HG03108 (cell line): ENCODE measurements around the gene TAT.
"Not testable (repeated sequence)": the region's sequence is repeated elsewhere in the genome, so short reads cannot be mapped to it uniquely, and the experiment has no call there.

Source experiments
- ATAC-seq: cut with Tn5 transposase; IDR thresholded peaks from one replicate; pipeline ENCODE4 v1.9.1; 2021; ENCODE audit warnings: moderate library complexity; ENCODE audit not compliant: unreplicated experiment

The TAT gene

DNA sequence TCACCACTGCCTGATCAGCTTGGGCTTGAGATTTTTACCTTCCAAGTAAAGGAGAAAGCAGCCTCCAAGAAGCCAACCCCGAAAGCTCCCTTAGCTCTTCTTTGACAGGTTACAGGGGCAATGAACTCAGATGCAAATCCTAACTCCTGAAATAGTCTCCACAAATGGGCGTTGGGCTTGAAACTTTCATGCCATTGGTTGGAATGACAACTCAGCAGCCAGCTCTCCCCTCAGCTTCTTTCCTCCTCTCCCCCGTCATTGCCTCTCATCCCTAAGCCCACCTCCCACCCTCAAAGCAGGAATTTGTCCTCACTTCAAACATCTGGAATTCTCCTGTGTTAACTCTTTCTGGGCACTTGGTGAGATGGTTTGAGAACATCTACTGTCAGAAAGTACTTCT lies at the start of gene TAT:
TSS of gene TAT (minus strand) at position 122 of the 400 bp plus-strand sequence. CDS start 677 bp downstream, outside the sequence.
- no peak for ATAC-seq

DNA sequence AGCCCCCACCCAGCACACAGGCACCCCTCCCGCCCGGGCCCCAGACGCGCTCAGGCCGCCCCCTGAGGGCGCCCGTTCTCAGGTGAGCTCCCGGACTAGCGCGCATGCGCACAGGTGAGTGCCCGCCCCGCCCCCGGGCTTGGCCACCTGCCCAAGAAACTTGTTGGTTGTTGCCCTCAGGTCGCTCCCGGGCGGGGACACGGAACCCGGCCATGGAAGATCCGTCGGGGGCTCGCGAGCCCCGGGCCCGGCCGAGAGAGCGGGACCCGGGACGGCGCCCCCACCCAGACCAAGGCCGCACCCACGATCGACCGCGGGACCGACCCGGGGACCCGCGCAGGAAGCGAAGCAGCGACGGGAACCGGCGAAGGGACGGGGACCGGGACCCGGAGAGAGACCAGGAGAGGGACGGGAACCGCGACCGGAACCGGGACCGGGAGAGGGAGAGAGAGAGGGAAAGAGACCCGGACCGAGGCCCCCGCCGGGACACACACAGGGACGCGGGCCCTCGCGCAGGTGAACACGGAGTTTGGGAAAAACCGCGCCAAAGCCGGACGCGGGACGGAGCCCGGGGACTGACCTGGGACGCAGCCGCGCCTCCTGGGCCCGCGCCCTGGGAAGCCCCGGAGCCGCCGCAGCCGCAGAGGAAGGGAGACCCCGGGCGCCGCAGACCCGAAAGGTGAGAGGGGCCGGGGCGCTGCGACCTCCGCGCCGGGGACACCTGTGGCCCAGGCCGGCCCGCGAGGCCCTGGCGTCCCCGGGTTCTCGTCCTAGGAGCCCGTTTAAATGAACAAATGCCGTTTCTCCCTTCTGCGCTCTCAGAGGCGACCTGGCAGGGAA lies 49.3 kb upstream of the TAT start, which contains the start of gene MARVELD3:
TSS of gene MARVELD3 (plus strand) at position 167 of the 840 bp plus-strand sequence. CDS start at position 213, 46 bp downstream.
- no peak for ATAC-seq

DNA sequence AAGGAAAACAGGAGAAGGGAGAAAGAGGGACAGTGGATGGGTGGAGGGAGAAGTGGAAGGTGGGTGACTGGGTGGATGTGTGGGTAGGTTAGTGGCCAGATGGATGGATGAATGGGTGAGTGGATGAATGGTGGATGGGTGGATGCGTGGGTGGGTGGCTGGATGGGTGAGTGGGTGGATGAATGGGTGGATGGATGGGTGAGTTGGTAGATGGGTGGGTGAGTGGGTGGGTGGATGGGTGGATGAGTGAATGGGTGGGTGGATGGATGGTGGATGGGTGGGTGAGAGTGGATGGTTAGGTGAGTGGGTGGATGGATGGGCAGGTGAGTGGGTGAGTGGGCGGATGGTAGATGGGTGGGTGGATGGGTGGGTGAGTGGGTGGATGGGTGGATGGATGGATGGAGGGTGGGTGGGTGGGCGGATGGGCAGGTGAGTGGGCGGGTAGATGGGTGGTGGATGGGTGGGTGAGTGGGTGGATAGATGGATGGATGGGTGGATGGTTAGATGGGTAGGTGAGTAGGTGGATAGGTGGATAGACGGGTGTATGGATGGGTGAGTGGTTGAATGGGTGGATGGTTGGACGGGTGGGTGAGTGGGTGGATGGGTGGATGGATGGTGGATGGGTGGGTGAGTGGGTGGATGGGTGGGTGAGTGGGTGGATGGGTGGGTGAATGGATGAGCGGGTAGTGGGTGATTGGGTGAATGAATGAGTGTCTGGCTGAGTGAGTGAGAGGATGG lies 48.4 kb upstream of the TAT start:
- no peak for ATAC-seq

DNA sequence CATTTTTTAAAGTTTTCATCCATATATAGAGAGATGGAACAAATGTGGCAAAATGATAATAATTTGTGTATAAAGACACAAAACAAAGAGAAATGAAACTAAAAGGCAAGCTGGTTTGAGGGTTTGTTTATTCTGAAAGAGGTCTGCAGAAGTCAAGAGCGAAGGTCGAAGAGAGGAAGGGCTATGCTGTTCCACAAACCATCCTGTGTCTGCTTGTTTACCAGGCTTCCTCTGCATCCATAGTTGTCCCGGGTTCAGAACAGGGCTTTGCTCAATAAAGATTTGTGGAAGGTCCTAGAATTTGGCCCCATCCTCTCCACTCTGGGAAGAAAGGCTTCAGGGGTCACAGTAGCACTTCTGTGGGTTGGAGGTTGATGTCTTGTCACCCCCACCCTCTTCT lies 46.7 kb upstream of the TAT start:
- peak; percentile 57 for ATAC-seq

DNA sequence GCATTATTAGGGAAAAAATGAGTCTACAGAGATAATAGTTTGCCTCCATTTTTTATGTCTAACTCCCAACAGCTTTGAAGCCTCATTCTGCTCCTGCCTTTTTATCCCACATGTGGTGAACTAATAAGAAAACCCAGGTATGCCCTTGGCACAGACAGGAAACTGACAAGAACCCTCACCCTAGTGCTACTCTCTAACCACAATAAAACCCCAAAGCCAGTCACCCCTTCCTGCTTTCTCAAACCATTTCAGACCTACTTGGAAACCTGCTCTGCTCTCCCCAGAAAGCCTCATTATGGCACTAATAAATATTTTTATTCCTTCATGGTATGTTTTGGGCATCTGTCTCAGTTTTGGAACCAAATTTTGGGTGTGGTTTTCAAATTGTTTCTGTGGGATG lies 45.2 kb upstream of the TAT start:
- ATAC-seq = no peak

DNA sequence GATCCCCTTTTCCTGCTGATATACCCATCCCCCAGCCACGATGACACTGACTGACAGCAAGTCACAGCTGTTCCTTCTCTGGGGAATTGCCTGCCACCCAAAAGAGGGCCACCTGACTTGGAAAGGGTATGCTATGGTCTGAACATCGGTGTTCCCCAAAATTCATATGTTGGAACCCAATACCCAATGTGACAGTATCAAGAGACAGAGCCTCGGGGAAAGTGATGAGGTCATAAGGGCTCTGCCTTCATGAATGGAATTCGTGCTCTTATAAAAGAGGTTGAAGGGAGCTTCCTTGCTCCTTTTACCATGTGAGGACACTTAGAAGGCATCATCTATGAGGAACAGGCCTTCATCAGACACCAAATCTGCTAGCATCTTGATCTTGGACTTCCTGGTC lies 41.5 kb upstream of the TAT start:
- no peak for ATAC-seq

DNA sequence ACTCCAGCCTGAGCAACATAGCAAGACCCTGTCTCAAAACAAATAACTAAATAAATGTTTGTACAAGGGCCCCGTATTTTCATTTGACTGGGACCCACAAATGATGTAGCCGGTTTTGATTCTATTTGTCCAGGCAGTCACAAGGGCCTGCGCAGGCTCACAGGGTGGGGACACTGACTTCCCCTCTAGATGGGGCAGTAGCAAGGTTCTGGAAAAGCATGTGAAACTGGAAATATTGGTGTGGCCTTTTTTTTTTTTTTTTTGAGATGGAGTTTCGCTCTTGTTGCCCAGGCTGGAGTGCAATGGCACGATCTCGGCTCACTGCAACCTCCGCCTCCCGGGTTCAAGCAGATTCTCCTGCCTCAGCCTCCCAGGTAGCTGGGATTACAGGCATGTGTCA lies 38.1 kb upstream of the TAT start:
- not testable (repeated sequence) for ATAC-seq

DNA sequence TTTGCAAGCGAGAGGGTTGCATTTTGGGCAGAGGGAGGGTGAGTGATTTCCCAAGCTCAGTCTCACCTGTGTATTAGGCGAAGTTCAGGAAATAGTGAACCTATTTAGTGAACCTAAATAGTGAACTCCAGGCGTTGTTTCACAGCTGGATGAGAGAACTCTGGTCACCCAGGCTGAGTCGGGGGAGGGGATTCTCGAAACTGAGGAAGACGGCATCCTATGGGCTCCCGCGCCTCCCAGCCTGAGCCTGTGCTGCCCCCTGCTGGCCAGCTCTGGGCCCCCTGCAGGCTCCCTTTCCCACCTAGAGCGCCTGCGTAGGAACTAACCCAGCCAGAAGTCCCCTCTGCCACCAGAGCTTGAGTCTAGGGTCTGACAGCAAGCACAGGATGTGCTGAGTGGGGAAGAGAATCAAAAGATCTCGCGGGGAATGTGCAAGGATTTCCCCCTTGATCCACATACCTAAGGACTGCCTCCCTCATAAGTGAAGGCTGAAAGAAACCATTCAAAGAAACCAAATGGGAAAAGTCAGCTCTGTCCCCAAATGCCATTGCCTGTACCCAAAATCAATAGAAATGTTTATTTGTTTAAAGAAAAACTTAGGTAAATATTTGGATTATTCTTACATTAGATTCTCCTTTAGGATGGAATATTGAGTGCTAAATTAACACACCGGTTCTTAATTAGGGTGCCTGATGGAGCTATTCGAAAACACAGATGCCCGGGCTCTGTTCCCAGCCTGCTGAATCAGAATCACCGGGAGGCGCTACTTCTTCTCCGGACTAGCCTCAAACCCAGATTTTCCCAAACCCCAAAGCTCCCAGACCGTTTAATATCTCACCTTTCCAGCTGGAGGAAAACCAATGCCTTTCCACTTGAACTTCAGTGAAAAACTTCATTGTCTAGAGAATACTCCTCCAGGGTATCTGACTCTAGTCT lies 34.3 kb upstream of the TAT start:
- peak; percentile 39 for ATAC-seq

DNA sequence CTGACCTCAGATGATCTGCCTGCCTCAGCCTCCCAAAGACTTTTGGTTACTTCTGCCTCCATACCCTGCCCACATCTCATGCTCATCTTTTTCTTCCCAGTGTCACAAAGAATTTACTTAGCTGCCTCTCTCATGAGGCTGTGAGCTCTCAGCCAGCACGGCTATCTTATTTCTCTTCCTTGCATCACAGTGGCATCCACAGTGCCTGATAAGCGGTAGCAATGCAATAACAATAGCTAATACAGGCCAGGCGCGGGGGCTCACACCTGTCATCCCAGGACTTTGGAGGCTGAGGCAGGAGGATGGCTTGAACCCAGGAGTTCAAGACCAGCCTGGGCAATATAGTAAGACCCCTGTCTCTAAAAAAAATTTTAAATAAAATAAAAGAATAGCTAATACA lies 33.6 kb upstream of the TAT start:
- ATAC-seq = no peak

DNA sequence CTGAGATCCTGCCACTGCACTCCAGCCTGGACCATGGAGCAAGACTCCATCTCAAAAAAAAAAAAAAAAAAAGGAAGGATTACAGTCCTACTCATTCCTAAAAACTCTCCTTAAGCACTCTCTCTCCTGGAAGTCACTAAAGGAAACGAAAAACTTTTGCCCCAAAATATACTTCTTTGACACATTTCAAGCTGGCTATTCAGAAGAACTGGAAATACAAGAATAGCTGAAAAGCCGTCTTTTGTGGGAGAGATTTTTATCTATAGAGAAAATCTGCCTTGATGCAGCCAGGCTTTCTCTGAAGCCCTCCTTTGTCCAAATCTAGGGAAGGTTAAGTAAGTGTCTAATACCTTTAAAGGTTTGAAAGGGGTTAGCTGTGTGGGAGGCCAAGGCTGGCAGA lies 32.2 kb upstream of the TAT start:
- no peak for ATAC-seq

DNA sequence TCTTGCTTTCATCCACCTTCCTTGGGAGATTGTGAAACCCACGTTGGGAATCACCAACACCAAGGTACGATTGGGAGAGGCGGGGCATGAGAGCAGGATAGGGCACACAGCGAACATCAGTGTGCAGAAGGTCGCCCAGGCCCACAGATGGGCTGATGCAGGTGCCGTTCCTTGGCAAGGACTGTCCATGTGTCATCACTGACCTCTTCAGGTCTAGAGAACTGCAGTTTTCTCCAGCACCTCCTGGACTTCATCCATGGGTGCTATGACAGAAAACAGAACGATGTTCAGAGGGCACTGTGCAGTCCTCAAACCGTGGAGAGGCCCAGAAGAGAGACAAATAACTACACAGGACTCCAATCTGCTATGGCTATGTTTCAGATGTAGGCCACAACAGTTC lies 23.9 kb upstream of the TAT start:
- ATAC-seq = no peak

DNA sequence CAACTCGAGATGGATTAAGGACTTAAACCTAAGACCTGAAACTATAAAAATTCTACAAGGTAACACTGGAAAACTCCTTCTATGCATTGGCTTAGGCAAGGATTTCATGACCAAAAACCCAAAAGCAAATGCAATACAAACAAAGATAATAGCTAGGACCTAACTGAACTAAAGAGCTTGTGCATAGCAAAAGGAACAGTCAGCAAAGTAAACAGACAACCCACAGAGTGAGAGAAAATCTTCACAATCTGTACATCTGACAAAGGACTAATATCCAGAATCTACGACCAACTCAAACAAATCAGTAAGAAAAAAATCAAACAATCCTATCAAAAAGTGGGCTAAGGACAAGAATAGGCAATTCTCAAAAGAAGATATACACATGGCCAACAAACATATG lies 21.5 kb upstream of the TAT start:
- not testable (repeated sequence) for ATAC-seq

DNA sequence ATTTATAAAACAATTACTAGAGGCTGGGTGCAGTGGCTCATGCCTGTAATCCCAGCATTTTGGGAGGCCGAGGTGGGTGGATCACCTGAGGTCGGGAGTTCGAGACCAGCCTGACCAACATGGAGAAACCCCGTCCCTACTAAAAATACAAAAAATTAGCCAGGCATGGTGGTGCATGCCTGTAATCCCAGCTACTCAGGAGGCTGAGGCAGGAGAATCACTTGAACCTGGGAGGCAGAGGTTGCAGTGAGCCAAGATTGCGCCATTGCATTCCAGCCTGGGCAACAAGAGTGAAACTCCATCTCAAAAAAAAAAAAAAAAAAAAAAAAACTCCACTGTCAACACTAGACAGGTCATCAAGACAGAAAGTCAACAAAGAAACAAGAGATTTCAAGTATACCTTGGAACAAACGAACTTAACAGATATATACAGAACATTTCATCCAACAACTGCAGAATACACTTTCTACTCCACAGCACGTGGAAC lies 18.5 kb upstream of the TAT start:
- not testable (repeated sequence) for ATAC-seq

DNA sequence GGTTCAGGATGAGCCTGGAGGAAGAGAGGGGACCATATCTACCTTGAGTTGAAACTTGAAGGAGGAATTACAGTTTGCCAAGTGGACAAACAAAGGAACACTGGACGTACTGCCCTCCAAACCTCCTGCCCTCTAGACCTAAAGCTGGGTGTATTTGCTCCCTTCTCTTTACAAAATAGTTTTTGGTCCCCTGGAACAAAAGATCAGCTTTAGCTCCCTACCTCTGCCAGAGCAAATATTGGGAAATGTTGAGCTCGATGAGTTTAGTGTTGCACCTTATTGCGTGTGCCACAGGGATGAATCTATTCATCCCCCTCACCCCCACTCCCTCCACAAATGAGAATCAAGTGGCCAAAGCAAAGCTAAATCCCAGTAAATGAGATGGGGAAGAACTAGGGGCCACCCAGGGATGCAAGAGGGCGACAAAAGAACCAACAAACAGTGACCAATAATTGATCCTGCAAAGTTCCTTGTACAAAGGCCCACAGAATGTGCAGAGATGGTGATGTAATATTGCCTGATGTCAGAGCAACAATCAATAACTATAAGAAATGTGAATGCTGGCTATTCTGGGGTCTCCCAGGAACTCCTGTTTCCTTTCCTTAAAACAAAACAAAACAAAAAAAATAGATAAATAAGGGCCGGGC lies 17.2 kb upstream of the TAT start:
- ATAC-seq = no peak

DNA sequence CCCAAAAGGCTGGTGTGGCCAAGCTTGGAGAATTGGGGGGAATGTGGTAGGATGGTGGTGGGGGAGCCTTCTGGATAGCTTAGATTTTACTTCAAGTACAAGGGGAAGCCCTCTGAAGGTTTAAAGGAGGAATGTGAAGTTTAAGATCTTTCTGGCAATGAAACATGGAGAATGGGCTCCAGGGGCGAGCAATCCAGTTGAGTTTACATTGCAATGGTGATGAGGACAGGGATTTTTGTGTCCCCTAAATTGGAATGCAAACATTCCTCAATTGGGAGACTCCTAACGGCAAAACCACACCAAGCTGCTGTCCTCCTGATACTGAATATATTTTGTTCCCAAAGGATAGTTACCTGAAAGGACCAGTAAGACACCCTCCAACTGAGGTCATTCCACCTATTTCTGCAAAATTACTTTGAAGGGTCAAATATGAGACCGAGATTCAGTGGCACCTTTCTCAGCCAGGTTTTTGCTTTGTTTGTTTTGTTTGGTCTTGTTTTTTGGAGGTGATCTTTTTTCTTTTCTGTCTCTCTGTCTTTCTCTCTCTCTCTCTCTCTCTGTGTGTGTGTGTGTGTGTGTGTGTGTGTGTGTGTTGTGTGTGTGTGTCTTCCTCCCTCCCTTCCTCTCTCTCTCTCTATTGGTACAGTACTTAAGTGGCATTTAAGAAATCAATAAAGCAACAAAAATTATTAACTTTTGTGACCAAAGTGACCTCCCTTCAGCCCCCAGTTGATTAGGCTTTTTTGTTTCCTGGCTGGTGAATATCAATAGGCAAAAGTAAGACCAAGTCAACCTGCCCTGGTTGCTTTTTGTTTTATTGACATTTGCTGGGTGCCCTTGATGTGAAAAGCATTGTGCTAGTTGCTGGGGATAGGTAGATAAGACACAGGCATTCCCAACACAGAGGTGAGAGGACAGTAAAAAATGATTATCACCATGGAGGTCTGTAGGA lies 16.4 kb upstream of the TAT start:
- ATAC-seq = no peak

DNA sequence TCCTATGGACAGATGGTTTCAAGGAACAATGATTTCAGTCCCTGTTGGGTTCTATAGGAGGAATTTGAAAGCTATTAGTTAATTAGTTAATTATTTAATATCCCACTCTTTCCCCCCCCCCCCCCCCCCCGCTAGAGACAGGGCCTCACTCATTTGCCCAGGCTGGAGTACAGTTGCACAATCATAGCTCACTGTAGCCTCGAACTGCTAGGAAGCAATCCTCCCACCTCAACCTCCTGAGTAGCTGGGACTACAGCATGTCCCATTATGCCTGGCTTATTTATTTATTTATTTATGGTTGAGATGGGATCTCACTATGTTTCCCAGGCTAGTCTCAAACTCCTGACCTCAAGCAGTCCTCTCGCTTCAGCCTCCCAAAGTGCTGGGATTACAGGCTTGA lies 15.0 kb upstream of the TAT start:
- no peak for ATAC-seq

DNA sequence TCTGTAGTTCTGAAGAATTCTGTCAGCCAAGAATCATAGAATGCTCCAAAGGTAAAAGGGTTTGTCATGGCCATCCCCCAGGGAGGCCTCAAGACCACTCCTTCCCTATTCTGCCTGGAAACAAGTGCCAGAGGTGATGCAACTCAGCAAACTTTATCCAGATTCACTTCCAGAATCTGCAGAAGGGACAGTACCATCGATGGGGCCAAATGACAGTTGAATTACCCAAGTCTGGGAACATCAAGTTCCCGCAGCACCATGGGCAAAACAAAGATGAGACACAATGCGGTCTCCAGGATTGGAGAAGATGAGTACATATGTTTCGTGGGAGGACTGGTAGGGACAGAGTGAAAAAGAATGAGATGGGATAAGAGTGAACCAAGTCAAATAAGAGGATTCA lies 13.7 kb upstream of the TAT start:
- ATAC-seq = no peak

DNA sequence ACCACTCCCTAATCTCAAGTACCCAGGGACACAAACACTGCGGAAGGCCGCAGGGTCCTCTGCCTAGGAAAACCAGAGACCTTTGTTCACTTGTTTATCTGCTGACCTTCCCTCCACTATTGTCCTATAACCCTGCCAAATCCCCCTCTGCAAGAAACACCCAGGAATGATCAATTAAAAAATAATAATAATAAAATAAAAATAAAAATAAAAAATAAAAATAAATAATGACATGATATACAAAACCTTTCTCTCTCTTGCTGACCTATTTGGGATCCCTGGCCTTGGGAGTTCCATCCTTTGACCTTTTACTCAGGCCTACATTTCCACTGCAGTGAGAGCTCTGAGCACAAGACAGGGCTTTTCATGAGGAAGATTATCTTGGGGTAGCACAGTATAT lies 13.2 kb upstream of the TAT start:
- ATAC-seq = not testable (repeated sequence)

DNA sequence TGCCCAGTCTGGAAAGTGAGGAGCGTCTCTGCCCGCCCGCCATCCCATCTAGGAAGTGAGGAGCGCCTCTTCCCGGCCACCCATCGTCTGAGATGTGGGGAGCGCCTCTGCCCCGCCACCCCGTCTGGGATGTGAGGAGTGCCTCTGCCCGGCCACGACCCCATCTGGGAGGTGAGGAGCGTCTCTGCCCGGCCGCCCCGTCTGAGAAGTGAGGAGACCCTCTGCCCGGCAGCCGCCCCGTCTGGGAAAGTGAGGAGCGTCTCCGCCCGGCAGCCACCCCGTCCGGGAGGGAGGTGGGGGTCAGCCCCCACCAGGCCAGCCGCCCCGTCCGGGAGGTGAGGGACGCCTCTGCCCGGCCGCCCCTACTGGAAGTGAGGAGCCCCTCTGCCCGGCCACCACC lies 12.4 kb upstream of the TAT start:
- not testable (repeated sequence) for ATAC-seq
